GM19193 (cell line): ENCODE results near the gene SNX21.

Source experiments
- POLR2A ChIP-seq: IDR thresholded peaks from 4 replicates; pipeline ENCODE4 v1.6.1; 2011; ENCODE audit not compliant: insufficient read depth, insufficient read length; ENCODE audit errors: extremely low read depth

Gene SNX21

GRCh38 chr20:45817376-45818194 is 16.0 kb upstream of the SNX21 start:
- no peak for TF ChIP-seq POLR2A

GRCh38 chr20:45818239-45818638 is 15.4 kb upstream of the SNX21 start:
- TF ChIP-seq POLR2A = no peak

DNA sequence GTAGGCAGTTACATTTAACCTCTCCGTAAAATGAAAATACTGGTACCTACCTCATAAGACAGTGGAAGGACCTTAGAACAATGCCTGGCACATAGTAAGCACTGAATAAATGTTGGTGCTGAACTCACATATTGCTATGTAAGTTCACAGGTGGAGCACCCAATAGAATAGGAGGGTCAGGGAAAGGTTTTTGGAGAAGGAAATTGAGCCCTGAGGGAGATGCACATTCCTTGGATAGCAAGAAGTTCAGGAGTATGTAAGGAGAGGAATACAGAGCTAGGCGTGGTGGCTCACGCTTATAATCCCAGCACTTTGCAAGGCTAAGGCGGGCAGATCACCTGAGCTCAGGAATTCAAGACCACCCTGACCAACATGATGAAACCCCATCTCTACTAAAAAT is 14.1 kb upstream of the SNX21 start:
- TF ChIP-seq POLR2A = no peak

DNA sequence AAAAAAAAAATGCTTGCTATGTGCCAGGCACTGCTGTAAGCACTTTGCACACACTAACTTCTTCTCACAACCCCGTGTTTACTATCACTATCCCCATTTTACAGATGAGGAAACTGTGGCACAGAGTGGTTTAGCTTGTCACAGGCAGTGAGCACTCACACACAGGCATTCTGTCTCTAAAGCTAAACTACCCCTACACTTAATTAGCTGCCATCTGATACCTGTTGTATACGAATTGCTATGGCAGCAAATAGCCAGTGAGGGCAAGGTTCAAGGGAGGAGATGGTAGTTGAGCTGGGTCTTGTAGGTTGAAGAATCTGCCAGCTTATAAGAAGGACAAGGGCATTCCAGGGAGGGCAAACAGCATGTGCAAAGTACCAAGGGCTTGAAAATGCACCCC is 11.7 kb upstream of the SNX21 start:
- TF ChIP-seq POLR2A = no peak

DNA sequence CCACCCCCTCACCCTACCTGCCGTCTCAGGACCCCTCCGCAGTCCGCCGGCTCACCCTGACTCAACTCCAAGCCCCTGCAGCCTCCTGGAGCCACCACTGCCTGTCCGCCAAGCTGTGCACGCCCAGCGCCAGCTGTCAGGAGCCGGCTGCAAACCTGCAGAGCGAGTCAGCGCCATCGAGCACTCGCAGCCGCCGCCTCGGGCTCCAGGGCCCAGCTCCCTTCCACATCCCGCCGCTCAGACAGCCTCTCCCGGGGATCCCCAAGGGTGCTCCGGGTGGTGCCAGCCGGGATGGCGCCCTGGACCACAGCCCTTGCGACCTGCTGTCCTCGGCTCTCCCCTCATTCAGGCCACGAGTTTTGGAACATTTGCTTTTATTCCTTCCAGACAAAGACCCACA is 10.7 kb upstream of the SNX21 start:
- no peak for TF ChIP-seq POLR2A

- TF ChIP-seq POLR2A = no peak
These were observed 9.4 kb upstream of the SNX21 start for GRCh38 chr20:45823949-45824835.

DNA sequence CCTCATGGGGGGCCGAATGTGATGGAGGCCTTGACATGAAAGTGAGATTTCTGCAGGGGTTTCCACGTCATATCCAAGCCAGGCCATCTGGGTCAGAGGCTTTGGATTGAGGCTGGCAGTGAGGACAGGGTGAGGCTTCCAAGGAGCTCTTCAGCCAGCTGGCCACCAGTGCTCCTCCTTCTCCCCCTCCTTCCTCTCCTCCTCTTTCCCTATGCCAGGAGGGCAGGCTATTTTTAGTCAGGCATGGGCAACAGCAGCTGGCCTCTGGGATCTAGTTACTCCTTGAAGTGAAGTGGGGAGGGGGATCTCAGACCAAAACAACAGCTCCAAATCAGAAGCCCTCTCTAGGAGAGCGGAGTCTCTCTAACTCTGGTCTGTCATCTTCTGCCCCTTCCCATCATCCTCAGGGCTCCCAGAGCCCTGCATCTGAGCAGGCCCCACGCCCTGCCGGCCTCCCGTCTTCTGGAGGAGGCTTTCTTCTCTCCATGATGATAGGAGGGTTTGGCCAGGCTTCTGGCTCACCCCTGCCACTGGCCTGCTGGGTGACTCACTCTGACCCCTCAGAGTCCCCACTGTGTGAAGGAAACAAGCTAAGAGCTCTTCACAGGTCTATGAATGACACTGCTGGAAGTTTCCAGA is 7.1 kb upstream of the SNX21 start:
- TF ChIP-seq POLR2A = no peak

- TF ChIP-seq POLR2A = no peak
These were observed 6.5 kb upstream of the SNX21 start, which contains the start of gene TNNC2 for GRCh38 chr20:45827030-45827652. Gene TNNC2, minus strand, starts transcription at chr20:45827312. Its CDS starts 64 bp downstream, at chr20:45827248.

- no peak for TF ChIP-seq POLR2A
These were observed 5.9 kb upstream of the SNX21 start for GRCh38 chr20:45827712-45828111.

DNA sequence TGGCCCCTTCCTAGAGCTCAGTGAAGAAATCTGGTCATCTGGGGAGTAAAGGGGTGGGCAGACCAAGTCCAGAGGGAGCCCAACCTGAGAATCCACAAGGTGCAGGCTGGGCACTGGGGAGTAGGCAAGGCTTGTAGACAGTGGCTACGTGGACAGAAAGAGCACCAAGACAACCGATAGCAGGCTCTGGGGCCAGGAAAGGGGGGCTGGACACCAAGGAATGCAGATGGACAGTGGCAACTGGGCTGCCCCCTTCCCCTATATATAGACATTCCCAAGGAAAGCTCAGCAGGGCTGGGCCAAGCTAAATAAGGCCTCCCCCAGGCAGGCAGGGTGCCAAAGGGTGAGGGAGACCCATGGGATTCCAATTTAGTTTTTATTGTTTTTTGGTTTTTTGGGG is 5.0 kb upstream of the SNX21 start:
- TF ChIP-seq POLR2A = no peak

GRCh38 chr20:45832619-45833018 is 980 bp upstream of the SNX21 start:
- TF ChIP-seq POLR2A = no peak

GRCh38 chr20:45833883-45834796 is 541 bp downstream of the SNX21 start:
- no peak for TF ChIP-seq POLR2A

GRCh38 chr20:45834797-45835161 is 1.2 kb downstream of the SNX21 start:
- TF ChIP-seq POLR2A = no peak

DNA sequence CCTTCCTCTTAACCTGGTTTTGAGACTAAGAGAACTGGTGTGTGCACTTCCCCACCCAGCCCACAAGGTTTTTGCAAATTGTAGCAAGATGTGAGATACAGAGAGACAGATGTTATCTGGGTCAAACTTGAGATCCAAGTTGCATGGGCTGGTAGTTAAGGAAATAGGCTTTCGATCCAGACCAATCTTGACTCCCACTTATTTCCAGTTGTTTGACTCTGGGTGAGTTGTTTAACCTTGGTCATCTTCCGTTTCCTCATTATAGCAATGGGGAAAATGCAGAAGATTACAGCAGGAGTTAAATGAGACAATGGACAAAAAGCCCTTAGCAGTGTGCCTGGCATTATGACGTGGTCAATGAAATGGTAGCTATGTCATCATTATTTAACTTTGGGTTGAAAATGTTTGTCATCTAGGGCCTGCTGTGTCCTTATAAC is 1.7 kb downstream of the SNX21 start:
- no peak for TF ChIP-seq POLR2A

DNA sequence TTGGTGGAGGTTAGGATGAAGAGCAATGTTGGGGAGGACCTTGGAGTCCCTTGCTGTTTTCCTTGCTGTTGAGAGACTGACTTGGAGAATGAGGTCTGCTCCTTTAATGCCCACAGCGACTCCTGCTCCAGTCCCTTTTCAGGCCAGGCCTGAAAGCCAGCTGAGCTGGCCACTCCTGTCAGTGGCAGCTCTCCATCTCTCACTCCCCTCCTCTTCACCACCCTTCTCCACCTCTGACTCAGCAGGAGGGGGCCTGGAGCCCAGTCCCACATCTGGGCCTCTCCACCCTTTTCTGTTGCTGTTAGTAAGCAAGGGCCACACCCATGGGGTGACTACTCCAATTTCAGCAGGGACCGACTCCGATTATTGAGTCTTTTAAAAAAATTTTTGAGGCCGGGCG is 2.2 kb downstream of the SNX21 start:
- TF ChIP-seq POLR2A = no peak

GRCh38 chr20:45836841-45837240 is 3.2 kb downstream of the SNX21 start:
- no peak for TF ChIP-seq POLR2A
